Esophagus squamous epithelium (tissue), 5 donors: Measurements from ENCODE around the gene EEF1AKMT4. TPM values are rescaled to one million over a fixed set of nuclear protein-coding genes. Genes with fewer than 3 reads are reported as not detected.

Source experiments
- DNase-seq: peaks from one replicate; lab custom pipeline; 2025; lab: John Stamatoyannopoulos, UW
- H3K27ac ChIP-seq, 4 donors: fragments of 200-600 bp; sonication (generic); one replicate each; pipeline ENCODE4 v1.5.1; 2016 to 2019; ENCODE audit warnings: mild to moderate bottlenecking in 1 of 4
- H3K27me3 ChIP-seq, 4 donors: fragments of 200-600 bp; sonication (generic); 1 replicate in 3 of 4; 2 replicates in 1 of 4; pipeline versions ENCODE4 v1.5.1 to v1.6.0; 2017 to 2021; ENCODE audit warnings: antibody characterized with exemption in 1 of 4
- H3K36me3 ChIP-seq, 3 donors: fragments of 200-600 bp; sonication (generic); one replicate each; pipeline ENCODE4 v1.5.1; 2016 to 2019
- H3K4me1 ChIP-seq, 3 donors: fragments of 200-600 bp; sonication (generic); one replicate each; pipeline ENCODE4 v1.5.1; 2017 to 2019
- H3K4me3 ChIP-seq, 4 donors: fragments of 200-600 bp; sonication (generic); 1 replicate in 3 of 4; 2 replicates in 1 of 4; pipeline ENCODE4 v1.5.1; 2016 to 2019; ENCODE audit warnings: mild to moderate bottlenecking in 2 of 4, moderate library complexity in 1 of 4
- H3K9me3 ChIP-seq, 3 donors: fragments of 200-600 bp; sonication (generic); one replicate each; pipeline ENCODE4 v1.5.1; 2016 to 2019
- POLR2A ChIP-seq, 4 donors: fragments of 450-650 bp; IDR thresholded peaks; one replicate each; pipeline ENCODE4 v1.6.1; 2017; ENCODE audit warnings: antibody characterized with exemption in 4 of 4, mild to moderate bottlenecking in 4 of 4, moderate library complexity in 3 of 4
- WGBS, 2 donors: methylation state at CpG; one replicate each; pipeline ENCODE4 v1.1.5; 2018; 5-methylcytosine and 5-hydroxymethylcytosine counted together
- intact Hi-C: fragments of 100-400 bp; cut with DNase I; formaldehyde crosslinking; loops from one replicate; pipeline ENCODE4 v1.15.0; 2022
- small RNA-seq, 4 donors: library from RNA; depleted of rRNA; stranded (forward); fragments of <200 nt; gene quantifications; one replicate each; pipeline ENCODE3, GENCODE V24; 2016
- total RNA-seq, 4 donors: library from RNA; depleted of rRNA; stranded (reverse); fragments of >200 nt; gene quantifications; one replicate each; pipeline ENCODE4 v1.1.0, GENCODE V29; 2016
- TF ChIP-seq, protein P1 (sequence below), 6 experiments: fragments of 450-650 bp in 4 of 6; fragments of 200-600 bp in 2 of 6; sonication (generic) in 2 of 6; IDR thresholded peaks; one replicate each; pipeline ENCODE4 v1.5.1; 2016 to 2019; ENCODE audit warnings: antibody characterized with exemption in 6 of 6, mild to moderate bottlenecking in 4 of 6, moderate library complexity in 4 of 6
- donor health status: DM: yes; HTN: yes; CAD: no.

Gene EEF1AKMT4
- total RNA-seq, 4 donors from 2014 or later, result 8.1 to 13.4 (median 10.3) TPM

DNA sequence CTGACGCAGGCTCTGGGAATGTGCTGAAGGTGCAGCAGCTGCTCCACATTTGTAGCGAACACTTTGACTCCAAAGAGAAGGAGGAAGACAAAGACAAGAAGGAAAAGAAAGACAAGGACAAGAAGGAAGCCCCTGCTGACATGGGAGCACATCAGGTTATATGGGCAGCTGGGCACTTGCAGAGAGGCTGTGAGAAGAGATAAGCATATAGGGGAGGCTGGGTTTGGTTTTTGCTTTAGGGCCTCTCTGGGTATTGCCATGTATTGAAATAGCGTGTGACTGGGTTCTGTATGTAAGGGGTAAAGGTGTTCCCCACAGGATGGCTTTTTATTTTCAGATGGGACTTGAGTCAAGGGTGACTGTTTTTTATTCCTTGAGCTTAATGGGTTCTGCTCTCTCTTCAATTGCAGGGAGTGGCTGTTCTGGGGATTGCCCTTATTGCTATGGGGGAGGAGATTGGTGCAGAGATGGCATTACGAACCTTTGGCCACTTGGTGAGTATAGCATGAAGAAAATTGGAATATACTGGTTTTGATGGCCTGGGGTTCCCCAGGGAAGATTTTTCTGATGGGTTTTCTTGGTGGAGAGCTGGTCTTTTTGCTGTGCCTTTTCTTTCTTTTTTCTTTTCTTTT, 57.0 kb downstream of the EEF1AKMT4 start:
- H3K27ac ChIP-seq, result no peak overlapping the region
- H3K9me3 ChIP-seq, result no peaks in the 10 kb centered on the region
- DNase-seq, result no peak
- no peak overlapping the region for H3K4me3 ChIP-seq
- no peaks in the 10 kb centered on the region for H3K4me1 ChIP-seq
- 94% methylated on average over 4 of the region's 4 CpGs for WGBS, 2 donors
- intact Hi-C loops, result loop anchor here (10.0 kb wide), 1 partner anchor 48 kb away; no protein-coding TSS in a partner anchor
- TF ChIP-seq, protein P1, sequence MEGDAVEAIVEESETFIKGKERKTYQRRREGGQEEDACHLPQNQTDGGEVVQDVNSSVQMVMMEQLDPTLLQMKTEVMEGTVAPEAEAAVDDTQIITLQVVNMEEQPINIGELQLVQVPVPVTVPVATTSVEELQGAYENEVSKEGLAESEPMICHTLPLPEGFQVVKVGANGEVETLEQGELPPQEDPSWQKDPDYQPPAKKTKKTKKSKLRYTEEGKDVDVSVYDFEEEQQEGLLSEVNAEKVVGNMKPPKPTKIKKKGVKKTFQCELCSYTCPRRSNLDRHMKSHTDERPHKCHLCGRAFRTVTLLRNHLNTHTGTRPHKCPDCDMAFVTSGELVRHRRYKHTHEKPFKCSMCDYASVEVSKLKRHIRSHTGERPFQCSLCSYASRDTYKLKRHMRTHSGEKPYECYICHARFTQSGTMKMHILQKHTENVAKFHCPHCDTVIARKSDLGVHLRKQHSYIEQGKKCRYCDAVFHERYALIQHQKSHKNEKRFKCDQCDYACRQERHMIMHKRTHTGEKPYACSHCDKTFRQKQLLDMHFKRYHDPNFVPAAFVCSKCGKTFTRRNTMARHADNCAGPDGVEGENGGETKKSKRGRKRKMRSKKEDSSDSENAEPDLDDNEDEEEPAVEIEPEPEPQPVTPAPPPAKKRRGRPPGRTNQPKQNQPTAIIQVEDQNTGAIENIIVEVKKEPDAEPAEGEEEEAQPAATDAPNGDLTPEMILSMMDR (IDR thresholded peaks at IDR 0.05), result no peak
- no peak for TF ChIP-seq POLR2A (IDR thresholded peaks at IDR 0.05)
- H3K27me3 ChIP-seq, result no peaks in the 10 kb centered on the region
- peaks cover 37 to 86% (median 61%) of the 10 kb centered on the region in 3 donors for H3K36me3 ChIP-seq

DNA sequence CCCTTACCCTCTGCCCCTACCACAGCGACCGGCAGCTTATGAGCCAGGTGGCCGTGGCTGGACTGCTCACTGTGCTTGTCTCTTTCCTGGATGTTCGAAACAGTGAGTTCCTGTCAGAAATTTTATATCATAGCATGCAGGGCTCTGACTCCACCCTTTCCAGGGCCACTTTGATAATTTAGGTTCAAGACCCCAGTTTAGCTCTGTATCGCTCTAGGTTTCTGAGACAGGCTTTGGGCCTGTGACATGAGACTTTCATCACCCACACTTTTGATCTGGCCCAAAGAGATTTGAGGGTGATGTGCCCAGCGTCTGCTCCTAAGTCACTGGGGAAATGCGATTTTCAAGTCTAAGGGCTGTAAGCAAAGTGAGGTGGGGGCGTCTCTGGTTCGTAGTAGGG, 58.4 kb downstream of the EEF1AKMT4 start:
- intact Hi-C loops, result loop anchor here (10.0 kb wide), 1 partner anchor 47 kb away; no protein-coding TSS in a partner anchor
- Histone ChIP-seq H3K27ac (no peak overlapping the region), H3K4me1 (no peaks in the 10 kb centered on the region), H3K36me3 (peaks cover 22 to 71% (median 47%) of the 10 kb centered on the region in 3 donors), H3K4me3 (no peak overlapping the region), H3K9me3 (no peaks in the 10 kb centered on the region), H3K27me3 (no peaks in the 10 kb centered on the region)
- no peak for DNase-seq
- WGBS, 2 donors, result 93 to 96% methylated on average over 5 to 9 of the region's 9 CpGs
- TF ChIP-seq, protein P1 (IDR thresholded peaks at IDR 0.05), result no peak
- no peak for TF ChIP-seq POLR2A (IDR thresholded peaks at IDR 0.05)

Small RNA genes lying within 50 kb of the gene (small RNA-seq; reads per million reads assigned to genes)
- 0 reads per million in 4 donors for gene MIR1224

Other genes with a start within 250 kb of the EEF1AKMT4 start
- gene ABCC5, start 231.8 kb upstream of the EEF1AKMT4 start, total RNA-seq, result 10 to 100 TPM; 34.3 to 50.2 (median 40.4) TPM
- gene HTR3D, start 217.9 kb upstream of the EEF1AKMT4 start, total RNA-seq, result not detected
- gene HTR3C, start 196.6 kb upstream of the EEF1AKMT4 start, total RNA-seq, result not detected
- gene HTR3E, start 152.6 kb upstream of the EEF1AKMT4 start, total RNA-seq, result not detected
- 10 to 100 TPM; 27.2 to 51.5 (median 42.1) TPM for gene EIF2B5, start 114.3 kb upstream of the EEF1AKMT4 start, total RNA-seq
- gene DVL3, start 94.3 kb upstream of the EEF1AKMT4 start, total RNA-seq, result 10 to 100 TPM; 28.9 to 45.2 (median 34.4) TPM
- gene AP2M1, start 74.8 kb upstream of the EEF1AKMT4 start, total RNA-seq, result 100 to 1,000 TPM; 139 to 212 (median 208) TPM
- gene ABCF3, start 63.5 kb upstream of the EEF1AKMT4 start, total RNA-seq, result 10 to 100 TPM; 31.4 to 63.1 (median 40.5) TPM
- gene VWA5B2, start 20.1 kb upstream of the EEF1AKMT4 start, total RNA-seq, result under 1 TPM in 1 of 4 donors, not detected in 3; 0.22 TPM
- gene ALG3, start 710 bp upstream of the EEF1AKMT4 start, total RNA-seq, result 10 to 100 TPM; 45.8 to 63.9 (median 54.6) TPM
- not detected for gene CAMK2N2, start 11.9 kb downstream of the EEF1AKMT4 start, total RNA-seq
- not detected for gene ECE2, start 26.4 kb downstream of the EEF1AKMT4 start, total RNA-seq
- gene PSMD2, start 49.6 kb downstream of the EEF1AKMT4 start, total RNA-seq, result 100 to 1,000 TPM; 209 to 362 (median 235) TPM
- 100 to 1,000 TPM; 272 to 462 (median 352) TPM for gene EIF4G1, start 64.9 kb downstream of the EEF1AKMT4 start, total RNA-seq
- gene FAM131A, start 87.9 kb downstream of the EEF1AKMT4 start, total RNA-seq, result 10 to 100 TPM in 2 of 4 donors, 1 to 10 TPM in 2; 7.4 to 20.2 (median 10.4) TPM
- gene CLCN2, start 111.9 kb downstream of the EEF1AKMT4 start, total RNA-seq, result 1 to 10 TPM; 2.1 to 4.2 (median 3.0) TPM
- gene POLR2H, start 112.0 kb downstream of the EEF1AKMT4 start, total RNA-seq, result 10 to 100 TPM; 49.5 to 98.5 (median 64.9) TPM
- gene THPO, start 128.5 kb downstream of the EEF1AKMT4 start, total RNA-seq, result under 1 TPM in 1 of 4 donors, not detected in 3; 0.57 TPM
- gene CHRD, start 130.4 kb downstream of the EEF1AKMT4 start, total RNA-seq, result 10 to 100 TPM in 1 of 4 donors, 1 to 10 TPM in 1, under 1 TPM in 2; 0.11 to 10.7 (median 2.8) TPM